ENCODE measurements around the gene YEATS4.

The YEATS4 gene

GRCh38 chr12:69343357-69343756 is 16.2 kb upstream of the YEATS4 start:
- DNase-seq = no peak

GRCh38 chr12:69343885-69344612 is 15.5 kb upstream of the YEATS4 start:
- no peak for DNase-seq

GRCh38 chr12:69345077-69345476 is 14.5 kb upstream of the YEATS4 start:
- DNase-seq = no peak

GRCh38 chr12:69345742-69346141 is 13.8 kb upstream of the YEATS4 start:
- DNase-seq = no peak

- DNase-seq = no peak
Observed at GRCh38 chr12:69348162-69348938, 11.2 kb upstream of the YEATS4 start, which contains the start of gene LYZ. Gene LYZ (plus strand): TSS chr12:69348381. CDS start chr12:69348409, 28 bp downstream.

GRCh38 chr12:69350002-69350626 is 9.4 kb upstream of the YEATS4 start:
- no peak for DNase-seq

GRCh38 chr12:69350777-69351176 is 8.8 kb upstream of the YEATS4 start:
- no peak for DNase-seq

- no peak for DNase-seq
Observed at GRCh38 chr12:69351462-69352236, 7.9 kb upstream of the YEATS4 start.

- no peak for DNase-seq
Observed at GRCh38 chr12:69352904-69353303, 6.6 kb upstream of the YEATS4 start.

GRCh38 chr12:69354172-69354555 is 5.4 kb upstream of the YEATS4 start:
- no peak for DNase-seq

- no peak for DNase-seq
Observed at GRCh38 chr12:69354556-69355187, 4.9 kb upstream of the YEATS4 start.

GRCh38 chr12:69355363-69356028 is 4.0 kb upstream of the YEATS4 start:
- DNase-seq = no peak

- DNase-seq = no peak
Observed at GRCh38 chr12:69360348-69360672, 767 bp downstream of the YEATS4 start.

GRCh38 chr12:69366796-69367195 is 7.3 kb downstream of the YEATS4 start:
- DNase-seq = no peak

- no peak for DNase-seq
Observed at GRCh38 chr12:69368171-69368570, 8.6 kb downstream of the YEATS4 start.

GRCh38 chr12:69383074-69383473 is 23.5 kb downstream of the YEATS4 start:
- DNase-seq = no peak

GRCh38 chr12:69385038-69385437 is 25.5 kb downstream of the YEATS4 start:
- DNase-seq = no peak

GRCh38 chr12:69386921-69387320 is 27.4 kb downstream of the YEATS4 start:
- DNase-seq = no peak

GRCh38 chr12:69388371-69388770 is 28.8 kb downstream of the YEATS4 start:
- peak; percentile 1 for DNase-seq

GRCh38 chr12:69389831-69390230 is 30.3 kb downstream of the YEATS4 start:
- no peak for DNase-seq

- no peak for DNase-seq
Observed at GRCh38 chr12:69392179-69392928, 32.8 kb downstream of the YEATS4 start.
